ENCODE data around the gene ADPRS.
A peak's percentile ranks its signal among the peaks of the same experiment; 100 is the strongest.

Gene ADPRS, protein sequence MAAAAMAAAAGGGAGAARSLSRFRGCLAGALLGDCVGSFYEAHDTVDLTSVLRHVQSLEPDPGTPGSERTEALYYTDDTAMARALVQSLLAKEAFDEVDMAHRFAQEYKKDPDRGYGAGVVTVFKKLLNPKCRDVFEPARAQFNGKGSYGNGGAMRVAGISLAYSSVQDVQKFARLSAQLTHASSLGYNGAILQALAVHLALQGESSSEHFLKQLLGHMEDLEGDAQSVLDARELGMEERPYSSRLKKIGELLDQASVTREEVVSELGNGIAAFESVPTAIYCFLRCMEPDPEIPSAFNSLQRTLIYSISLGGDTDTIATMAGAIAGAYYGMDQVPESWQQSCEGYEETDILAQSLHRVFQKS

DNA sequence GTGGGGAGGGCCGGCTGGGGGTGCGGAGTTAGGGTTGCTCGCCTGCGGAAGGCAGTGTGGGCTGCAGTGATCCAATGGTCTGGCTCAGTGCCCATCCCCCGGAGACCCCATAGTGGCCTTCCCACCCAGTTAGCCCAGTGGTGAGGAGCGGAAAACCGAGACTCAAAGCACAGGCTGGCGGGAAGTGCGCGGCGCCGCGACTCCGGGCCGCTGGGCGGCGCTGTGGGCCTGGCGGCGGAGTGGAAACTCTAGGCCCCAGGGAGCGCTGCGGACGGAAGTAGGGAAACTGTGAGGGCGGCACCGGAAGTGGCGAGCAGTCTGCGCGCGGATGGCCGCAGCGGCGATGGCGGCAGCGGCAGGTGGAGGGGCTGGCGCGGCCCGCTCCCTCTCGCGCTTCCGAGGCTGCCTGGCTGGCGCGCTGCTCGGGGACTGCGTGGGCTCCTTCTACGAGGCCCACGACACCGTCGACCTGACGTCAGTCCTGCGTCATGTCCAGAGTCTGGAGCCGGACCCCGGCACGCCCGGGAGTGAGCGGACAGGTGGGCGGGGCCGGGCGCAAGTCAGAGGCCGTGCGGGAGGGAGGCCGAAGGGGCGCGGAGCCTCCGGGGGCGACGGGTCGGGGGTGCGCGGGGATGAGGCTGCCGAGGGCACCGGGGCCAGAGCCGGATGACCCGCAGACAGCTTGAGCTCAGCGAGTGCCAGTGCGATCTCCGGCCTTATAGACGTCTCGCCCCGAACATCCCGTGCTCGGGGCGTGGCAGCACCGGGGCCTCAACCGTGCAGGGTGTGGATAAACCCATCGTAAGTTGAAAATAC is at the start of gene ADPRS:
Gene ADPRS (plus strand): TSS at position 316 of the 816 bp plus-strand sequence. CDS start 13 bp downstream, at position 329.
- Mint-ChIP-seq H3K36me3 (peaks cover 20% of the 10 kb centered on the region), H3K27ac (peak within 1 kb of the TSS; percentile 96)
- peak; percentile 92 for ATAC-seq

DNA sequence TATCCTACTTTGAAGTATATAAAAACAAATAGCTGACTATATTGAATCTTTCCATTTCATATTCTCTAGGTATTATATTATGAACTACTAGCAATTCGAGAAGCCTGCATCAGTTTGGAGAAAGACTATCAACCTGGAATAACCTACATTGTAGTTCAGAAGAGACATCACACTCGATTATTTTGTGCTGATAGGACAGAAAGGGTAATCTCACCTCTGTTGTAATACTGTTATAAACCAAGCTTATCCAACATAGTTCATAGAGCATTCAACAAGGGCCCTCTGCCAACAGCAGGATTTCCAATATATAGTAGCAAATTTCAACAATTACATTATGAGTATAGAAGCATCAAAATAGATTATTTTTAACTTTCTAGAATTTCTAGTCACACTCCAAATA is 48.5 kb upstream of the ADPRS start:
- no peak for ATAC-seq
- no peak overlapping the region for H3K4me3 Mint-ChIP-seq
- H3K27ac Mint-ChIP-seq: no peak overlapping the region
- no peaks in the 10 kb centered on the region for H3K9me3 Mint-ChIP-seq
- H3K4me1 Mint-ChIP-seq: no peaks in the 10 kb centered on the region
- no peaks in the 10 kb centered on the region for H3K27me3 Mint-ChIP-seq
- peaks cover 38% of the 10 kb centered on the region for H3K36me3 Mint-ChIP-seq

More for the DNA sequence above, at the start of gene ADPRS:
- Mint-ChIP-seq H3K27me3 (peaks cover 27% of the 10 kb centered on the region), H3K4me1 (peaks cover 25% of the 10 kb centered on the region), H3K4me3 (peak within 1 kb of the TSS; percentile 93), H3K9me3 (no peaks in the 10 kb centered on the region)

DNA sequence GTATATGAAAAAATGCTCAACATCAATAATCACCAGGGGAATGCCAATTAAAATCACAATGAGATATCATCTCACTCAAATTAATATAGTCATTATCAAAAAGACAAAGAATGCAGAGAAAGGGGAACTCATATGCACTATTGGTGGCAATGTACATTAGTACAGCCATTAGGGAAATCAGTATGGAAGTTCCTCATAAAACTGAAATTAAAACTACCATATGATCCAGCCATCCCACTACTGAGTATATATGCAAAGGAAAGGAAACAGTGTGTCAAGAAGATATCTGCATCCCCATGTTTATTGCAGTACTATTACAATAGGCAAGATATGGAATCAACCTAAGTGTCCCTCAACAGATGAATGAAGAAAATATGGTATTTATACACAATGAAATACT is 36.9 kb upstream of the ADPRS start:
- Mint-ChIP-seq H3K36me3 (peaks cover 61% of the 10 kb centered on the region), H3K9me3 (peaks cover 6% of the 10 kb centered on the region), H3K27me3 (no peaks in the 10 kb centered on the region), H3K4me3 (no peak overlapping the region), H3K27ac (no peak overlapping the region), H3K4me1 (no peaks in the 10 kb centered on the region)
- ATAC-seq: no peak

DNA sequence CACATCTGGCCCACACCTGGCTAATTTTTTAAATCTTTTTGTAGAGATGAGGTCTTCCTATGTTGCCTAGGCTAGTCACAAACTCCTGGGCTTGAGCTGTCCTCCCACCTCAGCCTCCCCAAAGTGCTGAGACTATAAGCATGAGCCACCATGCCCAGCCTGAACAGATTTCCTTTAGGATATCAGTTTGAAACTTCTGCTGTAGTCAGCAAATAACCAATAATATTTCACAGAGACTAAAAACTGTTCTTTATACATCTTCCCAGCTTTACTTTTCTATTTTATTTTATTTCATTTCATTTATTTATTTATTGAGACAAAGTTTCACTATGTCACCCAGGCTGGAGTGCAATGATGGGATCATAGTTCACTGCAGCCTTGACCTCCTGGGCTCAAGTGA is 34.7 kb upstream of the ADPRS start:
- ATAC-seq: no peak
- no peaks in the 10 kb centered on the region for H3K27me3 Mint-ChIP-seq
- H3K4me3 Mint-ChIP-seq: no peak overlapping the region
- no peak overlapping the region for H3K27ac Mint-ChIP-seq
- no peaks in the 10 kb centered on the region for H3K4me1 Mint-ChIP-seq
- H3K9me3 Mint-ChIP-seq: no peaks in the 10 kb centered on the region
- H3K36me3 Mint-ChIP-seq: peaks cover 40% of the 10 kb centered on the region

DNA sequence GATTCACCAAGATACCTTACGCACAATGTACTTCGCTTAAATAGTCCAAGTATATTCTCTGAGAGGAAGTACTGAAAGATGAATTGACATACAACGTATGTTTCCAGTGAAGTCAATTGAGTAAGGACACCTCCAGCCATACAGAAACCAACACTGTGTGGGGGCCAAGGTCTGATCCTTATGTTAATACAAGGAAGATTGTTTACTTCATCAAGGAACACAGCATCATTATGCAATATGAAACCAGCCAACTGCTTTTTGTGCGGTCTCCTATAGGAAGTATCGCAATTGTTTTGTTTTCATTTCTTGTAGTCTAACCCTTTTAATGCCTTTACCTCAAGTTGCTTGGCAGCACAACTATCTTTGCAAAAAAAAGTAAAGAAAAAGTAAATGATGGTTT is 33.0 kb upstream of the ADPRS start:
- H3K4me3 Mint-ChIP-seq: no peak overlapping the region
- H3K27me3 Mint-ChIP-seq: no peaks in the 10 kb centered on the region
- no peaks in the 10 kb centered on the region for H3K9me3 Mint-ChIP-seq
- ATAC-seq: no peak
- H3K36me3 Mint-ChIP-seq: peaks cover 33% of the 10 kb centered on the region
- H3K4me1 Mint-ChIP-seq: no peaks in the 10 kb centered on the region
- no peak overlapping the region for H3K27ac Mint-ChIP-seq

DNA sequence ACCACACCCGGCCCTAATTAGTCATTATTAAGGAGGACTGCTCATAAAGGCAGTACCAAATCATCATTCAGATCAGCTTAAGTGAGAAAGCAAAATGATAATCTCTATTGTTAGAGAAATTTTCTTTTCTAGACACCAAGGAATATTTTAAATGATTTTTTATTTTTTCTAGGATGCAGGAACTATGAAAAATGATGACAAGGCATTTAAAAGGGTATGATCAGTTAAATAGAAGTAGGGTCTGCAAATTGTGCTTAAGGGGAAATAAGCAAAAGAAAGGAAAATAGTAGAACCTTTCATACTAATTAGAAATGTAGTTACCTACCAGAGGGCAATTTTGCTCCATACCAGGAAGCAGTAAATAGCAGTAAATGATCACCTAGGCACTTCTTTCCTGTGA is 26.4 kb upstream of the ADPRS start:
- ATAC-seq: no peak
- peaks cover 5% of the 10 kb centered on the region for H3K36me3 Mint-ChIP-seq
- H3K4me3 Mint-ChIP-seq: no peak overlapping the region
- H3K27ac Mint-ChIP-seq: no peak overlapping the region
- no peaks in the 10 kb centered on the region for H3K9me3 Mint-ChIP-seq
- no peaks in the 10 kb centered on the region for H3K4me1 Mint-ChIP-seq
- no peaks in the 10 kb centered on the region for H3K27me3 Mint-ChIP-seq

DNA sequence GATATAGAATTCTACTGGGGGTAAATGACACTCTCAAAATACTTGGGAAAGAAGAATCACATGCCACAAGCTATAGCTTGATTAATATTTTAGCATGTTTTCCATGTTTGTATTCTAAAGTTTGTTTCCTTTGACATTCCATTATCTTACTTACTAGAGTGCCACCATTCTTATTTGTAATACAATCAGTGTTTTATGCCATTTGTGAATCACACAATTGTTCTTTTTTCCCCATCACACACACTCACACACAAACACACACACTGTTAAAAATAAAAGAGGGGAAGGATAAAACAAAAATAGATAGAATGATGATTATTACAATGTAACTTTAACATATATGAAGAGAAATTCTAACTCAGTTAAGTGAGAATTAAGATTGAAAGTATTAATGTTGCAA is 20.8 kb upstream of the ADPRS start:
- no peak for ATAC-seq
- H3K36me3 Mint-ChIP-seq: no peaks in the 10 kb centered on the region
- no peaks in the 10 kb centered on the region for H3K27me3 Mint-ChIP-seq
- no peak overlapping the region for H3K4me3 Mint-ChIP-seq
- H3K9me3 Mint-ChIP-seq: no peaks in the 10 kb centered on the region
- no peak overlapping the region for H3K27ac Mint-ChIP-seq
- H3K4me1 Mint-ChIP-seq: no peaks in the 10 kb centered on the region

DNA sequence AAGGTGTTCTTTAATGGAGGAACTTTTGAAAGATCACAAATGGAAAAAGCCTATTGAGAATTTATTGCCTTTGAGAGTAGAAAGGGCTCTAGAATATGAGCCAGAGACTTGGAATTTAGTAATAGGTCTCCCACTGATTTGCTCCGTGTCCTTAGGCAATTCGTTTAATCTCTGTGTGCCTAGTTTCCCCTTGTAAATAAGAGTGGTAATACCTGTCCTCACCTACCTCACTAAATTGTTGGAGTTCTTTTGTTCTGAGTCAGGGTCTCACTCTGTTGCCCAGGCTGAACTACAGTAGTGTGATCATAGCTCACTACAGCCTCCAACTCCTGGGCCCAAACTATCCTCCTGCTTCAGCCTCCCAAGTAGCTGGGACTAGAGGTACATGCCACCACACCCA is 19.8 kb upstream of the ADPRS start:
- Mint-ChIP-seq H3K4me3 (no peak overlapping the region), H3K36me3 (no peaks in the 10 kb centered on the region), H3K9me3 (no peaks in the 10 kb centered on the region), H3K4me1 (no peaks in the 10 kb centered on the region), H3K27me3 (no peaks in the 10 kb centered on the region), H3K27ac (no peak overlapping the region)
- no peak for ATAC-seq

DNA sequence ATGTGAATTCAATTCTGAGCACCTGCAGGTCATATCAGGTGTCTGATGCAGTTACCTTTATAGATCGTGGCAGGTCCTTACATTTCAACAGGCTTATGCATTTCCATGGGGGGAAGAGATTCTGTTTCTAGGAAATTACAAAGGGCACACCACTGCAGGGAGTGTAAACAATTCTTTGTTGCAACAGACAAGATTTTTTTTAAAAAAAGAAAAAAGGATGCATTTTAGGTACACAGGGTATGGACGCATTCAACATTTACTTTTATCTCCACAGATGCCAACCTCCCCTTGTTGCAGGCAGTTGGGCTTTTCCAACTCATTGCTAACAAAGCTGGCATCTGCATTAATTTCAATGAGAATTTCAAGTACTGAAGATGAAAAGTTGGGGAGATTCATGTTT is 18.3 kb upstream of the ADPRS start:
- H3K27ac Mint-ChIP-seq: no peak overlapping the region
- H3K9me3 Mint-ChIP-seq: no peaks in the 10 kb centered on the region
- ATAC-seq: no peak

DNA sequence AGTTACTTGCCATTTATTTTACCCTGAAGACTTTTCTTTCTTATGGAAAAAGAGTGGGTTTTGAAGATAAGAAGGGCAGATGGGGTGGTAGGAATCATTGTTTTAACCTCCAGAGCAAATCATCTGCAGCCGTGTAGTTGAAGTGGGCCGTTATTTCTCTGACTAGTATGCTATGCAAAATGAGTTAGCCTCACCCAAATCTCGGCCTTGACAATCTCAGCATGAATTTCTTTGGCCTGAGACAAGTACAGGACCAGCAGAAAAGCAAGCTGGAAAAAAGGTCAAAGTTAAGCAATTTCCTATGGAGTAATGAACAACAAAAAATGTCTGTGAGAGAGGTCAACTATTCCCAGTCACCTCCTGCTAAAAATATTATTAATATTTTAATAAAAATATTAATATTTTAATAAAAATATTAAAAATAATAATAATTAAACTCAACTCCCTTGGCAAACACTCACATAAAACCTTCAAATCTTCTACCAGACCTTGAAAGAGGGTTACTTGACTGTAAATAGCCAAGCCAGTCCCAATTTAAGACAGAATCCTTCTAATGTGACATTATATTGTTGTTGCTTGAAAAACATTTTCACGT is 11.6 kb upstream of the ADPRS start:
- Mint-ChIP-seq H3K4me3 (no peak overlapping the region), H3K27ac (no peak overlapping the region), H3K36me3 (no peaks in the 10 kb centered on the region), H3K27me3 (peaks cover 24% of the 10 kb centered on the region), H3K4me1 (no peaks in the 10 kb centered on the region), H3K9me3 (no peaks in the 10 kb centered on the region)
- no peak for ATAC-seq

More for the DNA sequence above, 18.3 kb upstream of the ADPRS start:
- no peak overlapping the region for H3K4me3 Mint-ChIP-seq
- H3K36me3 Mint-ChIP-seq: no peaks in the 10 kb centered on the region
- no peaks in the 10 kb centered on the region for H3K4me1 Mint-ChIP-seq
- H3K27me3 Mint-ChIP-seq: no peaks in the 10 kb centered on the region

DNA sequence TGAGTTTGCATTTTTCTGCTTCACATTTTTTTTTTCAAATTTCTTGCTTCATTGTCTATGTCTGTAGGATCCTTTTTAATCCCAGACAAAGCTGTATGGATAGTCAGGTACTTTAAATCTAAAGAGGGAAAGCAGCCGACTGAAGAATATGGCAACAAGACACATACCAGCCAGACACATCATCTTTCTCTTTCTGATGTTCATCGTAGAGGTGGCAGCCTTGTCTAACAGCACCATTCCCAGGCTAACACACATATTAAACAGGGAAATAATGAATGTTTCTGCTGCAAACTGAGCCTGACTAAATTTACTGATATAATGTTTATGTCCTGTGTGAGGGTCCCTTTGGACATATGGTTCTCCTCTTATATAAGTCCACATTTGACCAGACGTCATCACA is 8.5 kb upstream of the ADPRS start:
- no peaks in the 10 kb centered on the region for H3K36me3 Mint-ChIP-seq
- no peaks in the 10 kb centered on the region for H3K9me3 Mint-ChIP-seq
- H3K27me3 Mint-ChIP-seq: peaks cover 38% of the 10 kb centered on the region
- ATAC-seq: no peak
- no peaks in the 10 kb centered on the region for H3K4me1 Mint-ChIP-seq
- no peak overlapping the region for H3K4me3 Mint-ChIP-seq
- no peak overlapping the region for H3K27ac Mint-ChIP-seq

DNA sequence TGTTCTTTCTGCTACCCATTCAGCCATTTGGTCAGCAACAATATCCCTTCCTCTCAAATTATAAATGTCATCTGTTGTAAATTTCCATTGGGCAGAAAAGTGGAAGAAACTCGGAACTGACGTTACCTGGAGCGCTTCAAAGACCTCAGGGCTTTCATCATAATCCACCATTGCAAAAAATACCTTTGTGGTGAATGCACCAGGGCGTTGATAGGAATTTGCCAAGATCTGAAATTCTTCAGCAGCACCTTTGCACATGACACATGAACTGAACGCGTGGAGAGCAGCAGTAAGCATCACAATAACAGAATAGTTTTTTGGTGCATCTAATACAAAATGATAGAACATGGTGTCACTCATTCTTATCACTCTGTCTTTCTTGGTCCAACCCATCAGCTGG is 7.9 kb upstream of the ADPRS start:
- peaks cover 44% of the 10 kb centered on the region for H3K27me3 Mint-ChIP-seq
- no peak overlapping the region for H3K4me3 Mint-ChIP-seq
- no peak for ATAC-seq
- H3K36me3 Mint-ChIP-seq: no peaks in the 10 kb centered on the region
- no peak overlapping the region for H3K27ac Mint-ChIP-seq
- H3K4me1 Mint-ChIP-seq: no peaks in the 10 kb centered on the region
- H3K9me3 Mint-ChIP-seq: no peaks in the 10 kb centered on the region

DNA sequence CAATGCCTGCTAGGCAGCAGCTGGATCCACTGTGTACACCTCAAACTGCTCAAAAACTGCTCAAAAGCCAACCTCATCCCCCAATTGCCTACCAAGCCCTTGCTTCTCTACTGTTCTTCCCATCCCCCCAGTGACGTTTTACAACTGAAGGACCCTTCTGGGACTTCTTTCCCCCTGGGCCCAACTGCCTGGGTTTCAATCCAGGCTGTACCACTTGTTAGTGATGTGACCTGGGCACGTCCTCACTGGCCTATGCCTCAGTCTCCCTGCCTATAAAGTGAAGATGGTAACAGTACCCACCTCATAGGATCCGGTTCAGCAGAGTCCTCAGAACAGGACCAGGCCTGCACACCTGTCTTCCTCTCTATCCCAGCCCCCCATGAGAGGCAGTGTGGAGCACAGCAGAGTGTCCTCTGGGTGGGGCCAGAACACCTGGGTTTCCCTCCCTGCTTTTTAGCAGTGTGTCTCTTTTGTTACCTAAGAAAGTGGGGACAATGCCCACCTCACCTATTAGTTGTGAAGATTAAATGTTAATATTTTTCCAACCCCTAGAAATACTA is 6.7 kb upstream of the ADPRS start:
- Mint-ChIP-seq H3K4me1 (no peaks in the 10 kb centered on the region), H3K4me3 (no peak overlapping the region), H3K27me3 (peaks cover 55% of the 10 kb centered on the region), H3K36me3 (no peaks in the 10 kb centered on the region), H3K27ac (no peak overlapping the region), H3K9me3 (no peaks in the 10 kb centered on the region)
- ATAC-seq: no peak

DNA sequence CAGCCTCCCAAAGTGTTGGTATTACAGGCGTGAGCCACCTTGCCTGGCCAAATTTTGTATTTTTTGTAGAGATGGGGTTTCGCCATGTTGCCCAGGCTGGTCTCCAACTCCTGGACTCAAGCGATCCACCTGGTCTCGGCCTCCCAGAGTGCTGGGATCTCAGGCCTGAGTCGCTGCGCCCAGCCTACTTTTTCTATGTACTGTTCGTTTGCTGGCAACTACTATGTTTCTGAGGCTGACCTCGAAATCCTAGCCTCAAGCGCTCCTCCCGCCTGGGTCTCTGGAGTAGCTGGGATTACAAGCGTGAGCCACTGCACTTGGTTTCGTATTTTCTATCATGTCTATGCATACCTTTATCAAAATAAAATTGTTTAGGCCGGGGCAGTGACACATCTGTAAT is 5.5 kb upstream of the ADPRS start:
- peaks cover 53% of the 10 kb centered on the region for H3K27me3 Mint-ChIP-seq
- no peaks in the 10 kb centered on the region for H3K9me3 Mint-ChIP-seq

More for the DNA sequence above, 5.5 kb upstream of the ADPRS start:
- H3K4me1 Mint-ChIP-seq: no peaks in the 10 kb centered on the region
- H3K27ac Mint-ChIP-seq: no peak overlapping the region
- no peaks in the 10 kb centered on the region for H3K36me3 Mint-ChIP-seq
- ATAC-seq: no peak
- no peak overlapping the region for H3K4me3 Mint-ChIP-seq

Data from stimulated activated memory B cell treated with anti-CD40 and anti-IgM and Interleukin-4, amounts not matched to agents 10 μg/mL and 1 μg/mL and 100 μg/mL, for 72 hours (primary cell).